H9 (cell line): ENCODE results near the gene PDE4B. TPM values are rescaled to one million over a fixed set of nuclear protein-coding genes. Genes with fewer than 3 reads are reported as not detected.

Experiments used
- DNase-seq: peaks from one replicate; pipeline ENCODE4 v3.0.0-alpha.2; 2017
- H2AFZ ChIP-seq: one replicate; pipeline ENCODE4 v1.6.1; 2013; ENCODE audit warnings: mild to moderate bottlenecking, low read length, control low read depth, moderate library complexity
- H2AK5ac ChIP-seq: 2 replicates; pipeline ENCODE4 v1.6.1; 2013; ENCODE audit warnings: low read length, control low read depth, mixed read lengths; ENCODE audit not compliant: insufficient read length
- H2BK120ac ChIP-seq: one replicate; pipeline ENCODE4 v1.6.1; 2013; ENCODE audit warnings: low read depth, mild to moderate bottlenecking, low read length, control low read depth, inconsistent platforms; ENCODE audit not compliant: poor library complexity, severe bottlenecking
- H2BK12ac ChIP-seq: 2 replicates; pipeline ENCODE4 v1.6.1; 2013; ENCODE audit warnings: low read length, control low read depth, mixed read lengths, low read depth; ENCODE audit not compliant: insufficient read length
- H2BK15ac ChIP-seq: 2 replicates; pipeline ENCODE4 v1.6.1; 2013; ENCODE audit warnings: low read depth, low read length, control low read depth
- H2BK20ac ChIP-seq: one replicate; pipeline ENCODE4 v1.6.1; 2013; ENCODE audit warnings: low read depth, mild to moderate bottlenecking, low read length, control low read depth, inconsistent platforms; ENCODE audit not compliant: poor library complexity, severe bottlenecking
- H2BK5ac ChIP-seq: 2 replicates; pipeline ENCODE4 v1.6.1; 2013; ENCODE audit warnings: low read length, control low read depth, mixed read lengths; ENCODE audit not compliant: insufficient read length
- H3K14ac ChIP-seq: 2 replicates; pipeline ENCODE4 v1.6.1; 2013; ENCODE audit warnings: low read length, control low read depth; ENCODE audit not compliant: insufficient read depth
- H3K18ac ChIP-seq: 2 replicates; pipeline ENCODE4 v1.6.1; 2013; ENCODE audit warnings: low read depth, mild to moderate bottlenecking, mixed read lengths, low read length, control low read depth; ENCODE audit not compliant: insufficient read length
- H3K23ac ChIP-seq: 2 replicates; pipeline ENCODE4 v1.6.1; 2013; ENCODE audit warnings: low read length, control low read depth, mixed read lengths, low read depth; ENCODE audit not compliant: insufficient read length
- H3K23me2 ChIP-seq: 2 replicates; pipeline ENCODE4 v1.6.1; 2013; ENCODE audit warnings: low read depth, mild to moderate bottlenecking, mixed read lengths, low read length, control low read depth; ENCODE audit not compliant: insufficient read length, poor library complexity, severe bottlenecking
- H3K27ac ChIP-seq: 2 replicates; pipeline ENCODE4 v1.5.1; 2013; ENCODE audit warnings: low read length, control low read depth, mixed read lengths, low read depth; ENCODE audit not compliant: insufficient read length
- H3K27me3 ChIP-seq: 2 replicates; pipeline ENCODE4 v1.6.1; 2013; ENCODE audit warnings: low read length, control low read depth, inconsistent platforms; ENCODE audit not compliant: insufficient read depth
- H3K4ac ChIP-seq: 2 replicates; pipeline ENCODE4 v1.6.1; 2013; ENCODE audit warnings: low read depth, mild to moderate bottlenecking, control low read depth, inconsistent platforms, low read length, moderate library complexity
- H3K4me1 ChIP-seq: 2 replicates; pipeline ENCODE4 v1.6.1; 2013; ENCODE audit warnings: low read length, control low read depth, inconsistent platforms; ENCODE audit not compliant: insufficient read depth
- H3K4me2 ChIP-seq: 2 replicates; pipeline ENCODE4 v1.6.1; 2013; ENCODE audit warnings: low read length, control low read depth, mixed read lengths; ENCODE audit not compliant: insufficient read length, insufficient read depth
- H3K56ac ChIP-seq: 2 replicates; pipeline ENCODE4 v1.6.1; 2013; ENCODE audit warnings: low read depth, mild to moderate bottlenecking, mixed read lengths, low read length, control low read depth; ENCODE audit not compliant: insufficient read length
- H3K79me1 ChIP-seq: 2 replicates; pipeline ENCODE4 v1.6.1; 2013; ENCODE audit warnings: low read depth, mild to moderate bottlenecking, moderate library complexity, low read length, control low read depth, inconsistent platforms; ENCODE audit not compliant: insufficient read depth, poor library complexity, severe bottlenecking
- H3K79me2 ChIP-seq: 2 replicates; pipeline ENCODE4 v1.6.1; 2013; ENCODE audit warnings: low read length, control low read depth, inconsistent platforms; ENCODE audit not compliant: insufficient read depth
- H3K9ac ChIP-seq: 2 replicates; pipeline ENCODE4 v1.6.1; 2013; ENCODE audit warnings: low read length, control low read depth, mixed read lengths; ENCODE audit not compliant: insufficient read length; ENCODE audit errors: extremely low read depth
- H3K9me3 ChIP-seq: one replicate; pipeline ENCODE4 v1.6.1; 2013; ENCODE audit warnings: low read depth, low read length, inconsistent platforms; ENCODE audit not compliant: control insufficient read depth
- H3T11ph ChIP-seq: one replicate; pipeline ENCODE4 v1.6.1; 2013; ENCODE audit warnings: mild to moderate bottlenecking, low read length, control low read depth, inconsistent platforms
- H4K20me1 ChIP-seq: one replicate; pipeline ENCODE4 v1.6.1; 2013; ENCODE audit not compliant: control insufficient read depth, insufficient read length, insufficient read depth
- H4K5ac ChIP-seq: 2 replicates; pipeline ENCODE4 v1.6.1; 2013; ENCODE audit warnings: low read depth, mild to moderate bottlenecking, mixed read lengths, low read length, control low read depth; ENCODE audit not compliant: insufficient read length
- H4K8ac ChIP-seq: replicated peaks from 2 replicates; pipeline ENCODE4 v1.6.1; 2013; ENCODE audit warnings: low read length, control low read depth, mixed read lengths, low read depth; ENCODE audit not compliant: insufficient read length
- H4K91ac ChIP-seq: 2 replicates; pipeline ENCODE4 v1.6.1; 2013; ENCODE audit warnings: low read depth, mild to moderate bottlenecking, moderate library complexity, mixed read lengths, low read length, control low read depth; ENCODE audit not compliant: insufficient read length
- H3K27ac Mint-ChIP-seq, 3 experiments: 2 replicates in 2 of 3; 3 replicates in 1 of 3; pipeline ENCODE4 v1.8.0; 2020 to 2021; ENCODE audit warnings: mixed read lengths in 3 of 3, mild to moderate bottlenecking in 1 of 3, moderate library complexity in 1 of 3
- H3K27me3 Mint-ChIP-seq: 2 replicates; pipeline ENCODE4 v1.8.0; 2021; ENCODE audit warnings: low read depth, mild to moderate bottlenecking, moderate library complexity, mixed read lengths
- H3K36me3 Mint-ChIP-seq, 3 experiments: 2 replicates in 2 of 3; 3 replicates in 1 of 3; pipeline ENCODE4 v1.8.0; 2020 to 2021; ENCODE audit warnings: low read depth in 3 of 3, mixed read lengths in 3 of 3; ENCODE audit not compliant: insufficient read depth in 1 of 3
- H3K4me1 Mint-ChIP-seq, 2 experiments: 2 replicates each; pipeline ENCODE4 v1.8.0; 2020; ENCODE audit warnings: mixed read lengths in 2 of 2
- H3K4me3 Mint-ChIP-seq, 2 experiments: 2 replicates in 1 of 2; 3 replicates in 1 of 2; pipeline ENCODE4 v1.8.0; 2020 to 2021; ENCODE audit warnings: mild to moderate bottlenecking in 2 of 2, mixed read lengths in 2 of 2, moderate library complexity in 1 of 2
- H3K9me3 Mint-ChIP-seq, 2 experiments: 2 replicates in 1 of 2; 3 replicates in 1 of 2; pipeline ENCODE4 v1.8.0; 2020; ENCODE audit warnings: mild to moderate bottlenecking in 2 of 2, mixed read lengths in 2 of 2, moderate library complexity in 1 of 2
- CTCF ChIP-seq: fragments of 200-600 bp; sonication (generic); conservative IDR thresholded peaks from 3 replicates; pipeline ENCODE4 v1.8.0; 2021; ENCODE audit warnings: antibody characterized with exemption, mild to moderate bottlenecking
- WGBS: extraction: QIAGEN DNeasy Blood & Tissue Kit; methylation state at CpG from one replicate; pipeline ENCODE4 v1.1.7; 2013; ENCODE audit warnings: missing lambda C conversion rate, low lambda C conversion rate, mixed read lengths; ENCODE audit not compliant: insufficient read length; ENCODE audit errors: extremely low coverage; 5-methylcytosine and 5-hydroxymethylcytosine counted together
- total RNA-seq: library from RNA; stranded (reverse); gene quantifications from 2 replicates; pipeline ENCODE4 v1.2.1, GENCODE V29; 2021

The PDE4B gene
- total RNA-seq, 1 experiment from 2014 or later: 19.8 TPM

GRCh38 chr1:66265796-66266195 lies 473.1 kb downstream of the PDE4B start:
- no peak overlapping the region for H2BK20ac ChIP-seq
- Mint-ChIP-seq H3K9me3 (no peaks in the 10 kb centered on the region), H3K36me3 (no peaks in the 10 kb centered on the region), H3K4me1 (peaks cover 25 to 37% of the 10 kb centered on the region in 2 experiments), H3K4me3 (no peak overlapping the region), H3K27ac (no peak overlapping the region), H3K27me3 (0 out of 2 replicates have a peak, but pooled peaks cover under 1% of the 10 kb centered on the region)
- H3K4me1 ChIP-seq: no peaks in the 10 kb centered on the region
- H3K4me2 ChIP-seq: no peak overlapping the region
- no peak overlapping the region for H4K91ac ChIP-seq
- H3K23ac ChIP-seq: no peak overlapping the region
- H3K79me2 ChIP-seq: no peaks in the 10 kb centered on the region
- no peak for DNase-seq
- no peak overlapping the region for H3K27ac ChIP-seq
- no peak overlapping the region for H3K4ac ChIP-seq
- no peak overlapping the region for H2BK5ac ChIP-seq
- H3T11ph ChIP-seq: no peak overlapping the region
- H3K14ac ChIP-seq: no peak overlapping the region
- H2BK15ac ChIP-seq: no peak overlapping the region
- H2BK120ac ChIP-seq: no peak overlapping the region
- no peak overlapping the region for H2AFZ ChIP-seq
- H4K5ac ChIP-seq: no peak overlapping the region
- no peak overlapping the region for H2AK5ac ChIP-seq
- no peaks in the 10 kb centered on the region for H3K79me1 ChIP-seq
- no peak overlapping the region for H2BK12ac ChIP-seq
- no CpG with 5 or more reads among the region's 3 CpGs for WGBS
- no peak overlapping the region for H3K56ac ChIP-seq
- no peak overlapping the region for H4K8ac ChIP-seq
- no peaks in the 10 kb centered on the region for H4K20me1 ChIP-seq
- no peak for TF ChIP-seq CTCF
- H3K23me2 ChIP-seq: peaks cover 2% of the 10 kb centered on the region
- no peaks in the 10 kb centered on the region for H3K27me3 ChIP-seq
- no peak overlapping the region for H3K18ac ChIP-seq
- H3K9ac ChIP-seq: no peak overlapping the region
- H3K9me3 ChIP-seq: no peaks in the 10 kb centered on the region
